Neuronal stem cell (in vitro differentiated cells): ENCODE data around the gene OR10W1. TPM values are rescaled to one million over a fixed set of nuclear protein-coding genes. Genes with fewer than 3 reads are reported as not detected.

Experiments
- DNase-seq: peaks from one replicate; pipeline ENCODE4 v3.0.0-alpha.2; 2013; ENCODE audit warnings: low spot score
- H2AFZ ChIP-seq: one replicate; pipeline ENCODE4 v1.6.1; 2013; ENCODE audit warnings: mild to moderate bottlenecking, low read length, inconsistent platforms
- H2AK5ac ChIP-seq: 2 replicates; pipeline ENCODE4 v1.6.1; 2013; ENCODE audit warnings: low read depth, mild to moderate bottlenecking, inconsistent platforms, low read length, moderate library complexity, mixed read lengths
- H2BK120ac ChIP-seq: 2 replicates; pipeline ENCODE4 v1.6.1; 2013; ENCODE audit warnings: low read depth, mild to moderate bottlenecking, inconsistent platforms, low read length, moderate library complexity, mixed read lengths
- H2BK12ac ChIP-seq: one replicate; pipeline ENCODE4 v1.6.1; 2013; ENCODE audit warnings: low read length, inconsistent platforms
- H2BK15ac ChIP-seq: 2 replicates; pipeline ENCODE4 v1.6.1; 2013; ENCODE audit warnings: mild to moderate bottlenecking, low read length, inconsistent platforms, mixed read lengths
- H2BK5ac ChIP-seq: one replicate; pipeline ENCODE4 v1.6.1; 2013; ENCODE audit warnings: inconsistent platforms, mild to moderate bottlenecking, low read length, moderate library complexity
- H3K14ac ChIP-seq: one replicate; pipeline ENCODE4 v1.6.1; 2013; ENCODE audit warnings: low read length, inconsistent platforms
- H3K18ac ChIP-seq: 2 replicates; pipeline ENCODE4 v1.6.1; 2013; ENCODE audit warnings: low read length, inconsistent platforms
- H3K23ac ChIP-seq: 2 replicates; pipeline ENCODE4 v1.6.1; 2013; ENCODE audit warnings: low read depth, mild to moderate bottlenecking, mixed read lengths, low read length, inconsistent platforms; ENCODE audit not compliant: poor library complexity
- H3K27ac ChIP-seq: replicated peaks from 3 replicates; pipeline ENCODE4 v1.5.1; 2013; ENCODE audit warnings: low read length, inconsistent platforms
- H3K27me3 ChIP-seq, 3 experiments: 2 replicates each; pipeline ENCODE4 v1.6.1; 2013; ENCODE audit warnings: low read length in 3 of 3, mild to moderate bottlenecking in 2 of 3, inconsistent platforms in 1 of 3, low read depth in 1 of 3, mixed read lengths in 1 of 3, moderate library complexity in 1 of 3; ENCODE audit not compliant: control insufficient read depth in 3 of 3, insufficient read depth in 3 of 3
- H3K36me3 ChIP-seq, 2 donors: replicated peaks in 1 of 2; 2 replicates each; pipeline ENCODE4 v1.6.1; 2013; ENCODE audit warnings: low read length in 2 of 2; ENCODE audit not compliant: control insufficient read depth in 2 of 2, insufficient read depth in 2 of 2
- H3K4ac ChIP-seq: 2 replicates; pipeline ENCODE4 v1.6.1; 2013; ENCODE audit warnings: inconsistent platforms, mild to moderate bottlenecking, low read length, moderate library complexity
- H3K4me1 ChIP-seq, 2 donors: 1 replicate in 1 of 2; 2 replicates in 1 of 2; pipeline ENCODE4 v1.6.1; 2013; ENCODE audit warnings: low read length in 2 of 2, low read depth in 1 of 2; ENCODE audit not compliant: control insufficient read depth in 2 of 2, insufficient read depth in 1 of 2
- H3K4me2 ChIP-seq: one replicate; pipeline ENCODE4 v1.6.1; 2013; ENCODE audit warnings: mild to moderate bottlenecking, low read length, inconsistent platforms; ENCODE audit not compliant: insufficient read depth, poor library complexity, severe bottlenecking
- H3K4me3 ChIP-seq, 2 donors: 2 replicates each; pipeline ENCODE4 v1.5.1; 2013; ENCODE audit warnings: low read length in 2 of 2, mild to moderate bottlenecking in 2 of 2, inconsistent platforms in 1 of 2, moderate library complexity in 1 of 2
- H3K79me1 ChIP-seq: one replicate; pipeline ENCODE4 v1.6.1; 2013; ENCODE audit warnings: low read depth, mild to moderate bottlenecking, inconsistent platforms, low read length, moderate library complexity
- H3K9ac ChIP-seq: one replicate; pipeline ENCODE4 v1.6.1; 2013; ENCODE audit warnings: mild to moderate bottlenecking, low read depth, low read length, inconsistent platforms; ENCODE audit not compliant: poor library complexity
- H3K9me3 ChIP-seq, 2 donors: replicated peaks in 1 of 2; 2 replicates each; pipeline versions ENCODE3 to v1.6.1; 2013; ENCODE audit warnings: low read length in 2 of 2, mild to moderate bottlenecking in 2 of 2, inconsistent platforms in 1 of 2, low read depth in 1 of 2, mixed read lengths in 1 of 2, moderate library complexity in 1 of 2; ENCODE audit not compliant: control insufficient read depth in 2 of 2, insufficient read depth in 1 of 2
- H4K8ac ChIP-seq: one replicate; pipeline ENCODE4 v1.6.1; 2013; ENCODE audit warnings: low read depth, mild to moderate bottlenecking, inconsistent platforms, low read length, moderate library complexity
- H4K91ac ChIP-seq: one replicate; pipeline ENCODE4 v1.6.1; 2013; ENCODE audit warnings: low read length, low read depth, mild to moderate bottlenecking, inconsistent platforms; ENCODE audit not compliant: poor library complexity
- WGBS, 2 donors: extraction: QIAGEN DNeasy Blood & Tissue Kit; methylation state at CpG; one replicate each; pipeline ENCODE4 v1.1.7; 2013; ENCODE audit warnings: missing lambda C conversion rate in 2 of 2, mixed read lengths in 1 of 2; ENCODE audit not compliant: insufficient read length in 2 of 2, insufficient replicate concordance in 1 of 2; ENCODE audit errors: extremely low coverage in 2 of 2; 5-methylcytosine and 5-hydroxymethylcytosine counted together
- polyA plus RNA-seq, 2 experiments: library from polyadenylated mRNA; stranded (reverse); fragments of 200-250 nt; gene quantifications; one replicate each; pipeline ENCODE4 v1.2.3, GENCODE V29; 2013

Gene OR10W1
- polyA plus RNA-seq (2013, experiment 1 of 2): not detected
- polyA plus RNA-seq (2013, experiment 2 of 2): not detected

DNA sequence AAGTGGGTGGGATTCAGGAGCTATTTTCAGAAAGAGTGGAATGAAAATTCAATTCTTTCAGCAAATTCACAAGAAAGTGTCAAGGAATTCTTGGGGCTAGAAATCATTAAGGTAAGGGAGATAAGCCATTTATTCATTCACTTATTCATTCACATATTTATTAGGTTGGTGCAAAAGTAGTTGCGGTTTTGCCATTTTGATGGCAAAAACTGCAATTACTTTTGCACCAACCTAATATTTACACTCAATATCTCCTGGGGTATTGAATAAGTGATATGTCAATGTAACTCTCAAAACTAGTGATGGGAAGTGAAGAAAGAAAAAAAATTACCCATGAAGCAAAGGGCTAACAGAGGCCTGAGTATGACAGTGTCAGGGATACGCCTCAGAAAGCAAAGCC lies at the start of gene OR10W1:
Gene OR10W1, minus strand, starts transcription at position 119 of the 400 bp plus-strand sequence. CDS start 402 bp downstream, outside the sequence.
- Histone ChIP-seq H3K27ac (no peak within 1 kb of the TSS), H3K4me2 (no peak within 1 kb of the TSS), H3K9me3 (no peaks in the 10 kb centered on the region), H3K36me3 (no peaks in the 10 kb centered on the region), H2BK12ac (no peak within 1 kb of the TSS), H4K8ac (no peak within 1 kb of the TSS), H3K18ac (no peak within 1 kb of the TSS), H3K27me3 (no peaks in the 10 kb centered on the region), H3K4me1 (no peaks in the 10 kb centered on the region), H3K79me1 (no peaks in the 10 kb centered on the region), H2BK15ac (no peak within 1 kb of the TSS), H2BK5ac (no peak within 1 kb of the TSS), H3K23ac (no peak within 1 kb of the TSS), H3K9ac (no peak within 1 kb of the TSS), H3K14ac (peak within 1 kb of the TSS; percentile 39), H2AFZ (no peak within 1 kb of the TSS), H2BK120ac (no peak within 1 kb of the TSS), H4K91ac (no peak within 1 kb of the TSS), H3K4me3 (peak within 1 kb of the TSS in 1 of 2 donors; percentile 18), H3K4ac (no peak within 1 kb of the TSS), H2AK5ac (no peak within 1 kb of the TSS)
- WGBS, 2 donors: no CpG with 5 or more reads among the region's 2 CpGs
- DNase-seq: no peak

DNA sequence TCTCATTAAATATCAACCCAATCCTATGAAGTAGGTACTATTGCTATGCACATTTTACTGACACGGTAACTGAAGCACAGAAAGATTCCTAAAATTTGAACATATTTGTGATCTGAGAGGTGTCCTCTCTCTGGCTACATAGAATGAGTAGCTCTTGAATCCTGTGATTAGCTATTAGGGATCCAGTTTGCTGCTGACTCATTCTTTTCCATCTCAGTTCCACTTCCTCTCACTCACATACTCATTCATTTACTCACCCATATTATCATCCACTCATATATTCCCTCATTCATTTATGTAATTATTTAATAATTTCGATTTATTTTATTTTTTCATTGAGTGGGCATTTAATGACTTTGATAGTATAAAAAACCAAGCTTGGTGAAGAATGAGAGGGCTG lies 48.1 kb upstream of the OR10W1 start:
- Histone ChIP-seq H3K36me3 (no peaks in the 10 kb centered on the region), H2BK5ac (no peak overlapping the region), H3K27ac (no peak overlapping the region), H2AK5ac (no peak overlapping the region), H4K91ac (no peak overlapping the region), H4K8ac (no peak overlapping the region), H3K4me3 (no peak overlapping the region), H3K79me1 (peaks cover 1% of the 10 kb centered on the region), H2AFZ (no peak overlapping the region), H3K14ac (no peak overlapping the region), H3K27me3 (no peaks in the 10 kb centered on the region), H3K18ac (no peak overlapping the region), H3K4me2 (no peak overlapping the region), H3K9me3 (no peaks in the 10 kb centered on the region), H2BK12ac (no peak overlapping the region), H2BK15ac (no peak overlapping the region), H3K9ac (no peak overlapping the region), H3K4me1 (no peaks in the 10 kb centered on the region), H2BK120ac (no peak overlapping the region), H3K4ac (no peak overlapping the region), H3K23ac (no peak overlapping the region)
- DNase-seq: no peak
- 100% methylated on average over 1 of the region's 2 CpGs; no CpG with 5 or more reads in 1 of the 2 donors for WGBS, 2 donors

DNA sequence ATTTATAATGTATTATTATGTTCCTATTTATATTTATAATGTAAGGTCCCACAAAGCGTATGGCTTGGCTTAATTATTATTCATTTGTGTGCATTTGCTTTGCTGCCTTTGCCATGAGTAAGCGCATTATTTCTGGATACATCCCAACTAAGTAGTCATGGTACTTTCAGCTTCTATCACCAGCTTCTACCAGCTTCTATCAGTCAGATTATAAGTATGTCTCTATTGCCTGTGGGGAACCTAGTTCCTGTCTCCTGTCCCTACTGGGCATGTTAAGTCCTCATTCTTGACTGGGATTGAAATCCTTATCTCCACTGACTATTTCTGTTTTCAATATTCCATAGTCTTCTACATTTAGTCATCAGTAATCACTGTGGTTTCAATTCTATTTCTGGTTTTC lies 33.5 kb upstream of the OR10W1 start:
- Histone ChIP-seq H2AFZ (no peak overlapping the region), H2BK120ac (no peak overlapping the region), H4K8ac (no peak overlapping the region), H3K36me3 (no peaks in the 10 kb centered on the region), H3K23ac (no peak overlapping the region), H3K4ac (no peak overlapping the region), H3K9ac (no peak overlapping the region), H3K4me2 (no peak overlapping the region), H2BK15ac (no peak overlapping the region), H3K79me1 (no peaks in the 10 kb centered on the region), H2AK5ac (no peak overlapping the region), H2BK5ac (no peak overlapping the region), H2BK12ac (no peak overlapping the region), H3K9me3 (no peaks in the 10 kb centered on the region), H3K27ac (no peak overlapping the region), H3K27me3 (no peaks in the 10 kb centered on the region), H3K4me3 (no peak overlapping the region), H4K91ac (no peak overlapping the region), H3K18ac (no peak overlapping the region), H3K14ac (no peak overlapping the region), H3K4me1 (no peaks in the 10 kb centered on the region)
- DNase-seq: no peak
- WGBS, 2 donors: no CpG with 5 or more reads among the region's 2 CpGs

GRCh38 chr11:58292017-58292416 lies 24.0 kb upstream of the OR10W1 start:
- DNase-seq: no peak
- Histone ChIP-seq H3K36me3 (no peaks in the 10 kb centered on the region), H3K27me3 (no peaks in the 10 kb centered on the region), H3K4ac (no peak overlapping the region), H3K4me3 (peak overlapping the region in 1 of 2 donors; percentile 27), H4K91ac (no peak overlapping the region), H2BK5ac (no peak overlapping the region), H3K27ac (no peak overlapping the region), H2BK120ac (no peak overlapping the region), H3K4me1 (no peaks in the 10 kb centered on the region), H3K9ac (peak overlapping the region; percentile 66), H4K8ac (no peak overlapping the region), H2AK5ac (no peak overlapping the region), H2BK12ac (no peak overlapping the region), H3K14ac (no peak overlapping the region), H3K4me2 (no peak overlapping the region), H2BK15ac (no peak overlapping the region), H3K18ac (peak overlapping the region; percentile 2), H3K9me3 (no peaks in the 10 kb centered on the region), H3K79me1 (no peaks in the 10 kb centered on the region), H3K23ac (no peak overlapping the region), H2AFZ (no peak overlapping the region)
- WGBS, 2 donors: no CpG with 5 or more reads among the region's 21 CpGs
